Glomerular visceral epithelial cell (primary cell): Measurements from ENCODE around the gene IMPDH2.

Experiments
- DNase-seq: peaks from one replicate; pipeline ENCODE4 v3.0.0-alpha.2; 2016; ENCODE audit errors: extremely low spot score

IMPDH2 gene

GRCh38 chr3:49028673-49029562 is at the start of gene IMPDH2:
Gene IMPDH2 (minus strand): TSS chr3:49029398. CDS start chr3:49029350, 48 bp downstream.
- peak; percentile 93 for DNase-seq

GRCh38 chr3:49076646-49077045 is 47.4 kb upstream of the IMPDH2 start:
- no peak for DNase-seq

- DNase-seq, result no peak
Measured at GRCh38 chr3:49076116-49076515, 46.9 kb upstream of the IMPDH2 start.

- peak; percentile 7 for DNase-seq
Measured at GRCh38 chr3:49058011-49058410, 28.8 kb upstream of the IMPDH2 start.

- DNase-seq, result no peak
Measured at GRCh38 chr3:49057268-49057667, 28.1 kb upstream of the IMPDH2 start.

- no peak for DNase-seq
Measured at GRCh38 chr3:49054344-49054862, 25.2 kb upstream of the IMPDH2 start.

- no peak for DNase-seq
Measured at GRCh38 chr3:49053543-49053942, 24.3 kb upstream of the IMPDH2 start.

- DNase-seq, result no peak
Measured at GRCh38 chr3:49035281-49035680, 6.1 kb upstream of the IMPDH2 start.

GRCh38 chr3:49034650-49035049 is 5.5 kb upstream of the IMPDH2 start:
- DNase-seq, result no peak

GRCh38 chr3:49032646-49033304 is 3.6 kb upstream of the IMPDH2 start:
- peak; percentile 42 for DNase-seq

- DNase-seq, result no peak
Measured at GRCh38 chr3:49030321-49030720, 1.1 kb upstream of the IMPDH2 start.

GRCh38 chr3:49029563-49029884 is 326 bp upstream of the IMPDH2 start:
- DNase-seq, result no peak

- no peak for DNase-seq
Measured at GRCh38 chr3:49028298-49028672, 913 bp downstream of the IMPDH2 start.

- DNase-seq, result no peak
Measured at GRCh38 chr3:49027634-49028033, 1.6 kb downstream of the IMPDH2 start.

GRCh38 chr3:49026536-49026935 is 2.7 kb downstream of the IMPDH2 start:
- no peak for DNase-seq

- no peak for DNase-seq
Measured at GRCh38 chr3:49025793-49026520, 3.2 kb downstream of the IMPDH2 start.

GRCh38 chr3:49025005-49025792 is 4.0 kb downstream of the IMPDH2 start:
- no peak for DNase-seq

GRCh38 chr3:49024449-49024848 is 4.7 kb downstream of the IMPDH2 start:
- no peak for DNase-seq

- DNase-seq, result no peak
Measured at GRCh38 chr3:49023775-49024174, 5.4 kb downstream of the IMPDH2 start.

- DNase-seq, result peak; percentile 35
Measured at GRCh38 chr3:49022688-49023171, 6.5 kb downstream of the IMPDH2 start.
